Measurements from ENCODE around the gene WFDC8. TPM values are rescaled to one million over a fixed set of nuclear protein-coding genes. Genes with fewer than 3 reads are reported as not detected.
"Not testable (repeated sequence)": the region's sequence is repeated elsewhere in the genome, so short reads cannot be mapped to it uniquely, and the experiment has no call there.

The WFDC8 gene
- total and polyA plus RNA-seq, 2 donors (not counting 3 experiments of a cell fraction or from before 2014, with no cell fraction given): not detected

- dilution Hi-C loops (cut with MboI; ENCODE audit: extremely low pct_ligation_motif_present, low sequenced_read_pairs) (no loop called here), intact Hi-C loops (cut with micrococcal nuclease) (no loop called here)
- no peak for FAIRE-seq
Observed at GRCh38 chr20:45575931-45576330, 3.2 kb downstream of the WFDC8 start.

GRCh38 chr20:45569650-45570049 is 9.4 kb downstream of the WFDC8 start:
- H3K9me1 ChIP-seq (replicated peaks; ENCODE audit: control insufficient read depth, extremely low read depth, insufficient read depth, low read length); H3K79me2 ChIP-seq (ENCODE audit: control insufficient read depth, insufficient read depth, low read length); H3K27me3 ChIP-seq (ENCODE audit: control insufficient read depth in 2 of 2, insufficient read depth in 2 of 2, low read length in 2 of 2); POLR2A ChIA-PET; H3K4me3 ChIP-seq (replicated peaks in 1 of 3; ENCODE audit: insufficient read depth in 1 of 3, low read depth in 1 of 3, low read length in 3 of 3); dilution Hi-C loops (cut with MboI; ENCODE audit: extremely low pct_ligation_motif_present, low sequenced_read_pairs); H3K4me2 ChIP-seq (ENCODE audit: insufficient read depth, low read length); H3K9me3 ChIP-seq (replicated peaks; ENCODE audit: control insufficient read depth, insufficient read depth, low read length); H4K20me1 ChIP-seq (replicated peaks; ENCODE audit: control insufficient read depth, extremely low read depth, insufficient read depth, low read length); H3K27ac ChIP-seq (ENCODE audit: insufficient read depth, low read depth, low read length); H3K9ac ChIP-seq (replicated peaks; ENCODE audit: extremely low read depth, insufficient read depth, low read length); FAIRE-seq; CTCF ChIA-PET; H2AFZ ChIP-seq (ENCODE audit: low read depth, low read length); intact Hi-C loops (cut with micrococcal nuclease); H3K4me1 ChIP-seq (ENCODE audit: control insufficient read depth, extremely low read depth, insufficient read depth, low read length); DNase-seq (ENCODE audit: low read depth, low spot score); BruUV-seq (replicated peaks); H3K36me3 ChIP-seq (ENCODE audit: control insufficient read depth in 2 of 2, extremely low read depth in 1 of 2, insufficient read depth in 2 of 2, low read length in 2 of 2): not testable (repeated sequence)

More at GRCh38 chr20:45575931-45576330, 3.2 kb downstream of the WFDC8 start:
- H3K9me3 ChIP-seq (replicated peaks; ENCODE audit: control insufficient read depth, insufficient read depth, low read length): no peaks in the 10 kb centered on the region
- DNase-seq (ENCODE audit: low read depth, low spot score): no peak
- no peaks in the 10 kb centered on the region for H3K36me3 ChIP-seq (ENCODE audit: control insufficient read depth in 2 of 2, extremely low read depth in 1 of 2, insufficient read depth in 2 of 2, low read length in 2 of 2)
- no peaks in the 10 kb centered on the region for H4K20me1 ChIP-seq (replicated peaks; ENCODE audit: control insufficient read depth, extremely low read depth, insufficient read depth, low read length)
- no peaks in the 10 kb centered on the region for H3K9me1 ChIP-seq (replicated peaks; ENCODE audit: control insufficient read depth, extremely low read depth, insufficient read depth, low read length)
- no peak overlapping the region for H2AFZ ChIP-seq (ENCODE audit: low read depth, low read length)
- H3K27me3 ChIP-seq (ENCODE audit: control insufficient read depth in 2 of 2, insufficient read depth in 2 of 2, low read length in 2 of 2): peaks cover 0 to 7% of the 10 kb centered on the region in 2 experiments
- H3K79me2 ChIP-seq (ENCODE audit: control insufficient read depth, insufficient read depth, low read length): no peaks in the 10 kb centered on the region
- no peaks in the 10 kb centered on the region for H3K4me1 ChIP-seq (ENCODE audit: control insufficient read depth, extremely low read depth, insufficient read depth, low read length)
- ChIA-PET CTCF (no interaction called here), POLR2A (no interaction called here)
- H3K4me3 ChIP-seq (replicated peaks in 1 of 3; ENCODE audit: insufficient read depth in 1 of 3, low read depth in 1 of 3, low read length in 3 of 3): no peak overlapping the region
- H3K4me2 ChIP-seq (ENCODE audit: insufficient read depth, low read length): no peak overlapping the region
- no peak overlapping the region for H3K9ac ChIP-seq (replicated peaks; ENCODE audit: extremely low read depth, insufficient read depth, low read length)
- H3K27ac ChIP-seq (ENCODE audit: insufficient read depth, low read depth, low read length): no peak overlapping the region
- TF ChIP-seq POLR2A (IDR thresholded peaks at IDR 0.05; ENCODE audit: low read depth, low read length) (no peak), POLR2AphosphoS5 (IDR thresholded peaks at IDR 0.05; ENCODE audit: insufficient read depth, low read depth, low read length) (no peak), EZH2 (IDR thresholded peaks at IDR 0.05; ENCODE audit: borderline replicate concordance, low read depth, low read length, severe bottlenecking) (no peak), JUN (IDR thresholded peaks at IDR 0.05; ENCODE audit: borderline replicate concordance, insufficient read depth, insufficient read length, low read depth) (no peak), MYC (IDR thresholded peaks at IDR 0.05; ENCODE audit: low read depth, low read length) (no peak), FOS (IDR thresholded peaks at IDR 0.05; ENCODE audit: borderline replicate concordance, insufficient read depth, low read length) (no peak), GATA2 (IDR thresholded peaks at IDR 0.05; ENCODE audit: insufficient read depth, insufficient read length, low read depth, low read length) (no peak), CTCF (IDR thresholded peaks at IDR 0.05; ENCODE audit: extremely low read depth in 1 of 2, insufficient read depth in 1 of 2, low read depth in 1 of 2, low read length in 2 of 2) (no peak), MAX (IDR thresholded peaks at IDR 0.05; ENCODE audit: insufficient read depth, insufficient read length) (no peak)
- BruUV-seq (replicated peaks): no TSS peak

All from endothelial cell of umbilical vein (primary cell).